Endothelial cell of umbilical vein (primary cell): Measurements from ENCODE around the gene MDP1. TPM values are rescaled to one million over a fixed set of nuclear protein-coding genes. Genes with fewer than 3 reads are reported as not detected.

Experiments
- BruUV-seq: library from RNA; stranded (reverse); fragments of 400-500 nt; replicated peaks from 2 replicates; lab custom pipeline; 2021; lab: Mats Ljungman, UMichigan
- CTCF ChIA-PET: fragments of 300-600, 350-600 bp; sonication (Branson Sonifier 250); formaldehyde crosslinking; loops from one replicate; lab custom pipeline; 2021; ENCODE audit warnings: antibody characterized with exemption, inconsistent platforms; lab: Charles Lee
- POLR2A ChIA-PET: fragments of 300-600, 350-600 bp; sonication (Branson Sonifier 250); formaldehyde crosslinking; loops from one replicate; lab custom pipeline; 2021; ENCODE audit warnings: antibody characterized with exemption, inconsistent platforms; lab: Charles Lee
- DNase-seq: peaks from one replicate; pipeline ENCODE4 v3.0.0-alpha.2; 2011; ENCODE audit warnings: low read depth, low spot score
- FAIRE-seq: peaks from 2 replicates; lab custom pipeline; 2011; peaks lifted over from hg19 to GRCh38; lab: Jason Lieb, UNC
- H2AFZ ChIP-seq: 2 replicates; pipeline ENCODE4 v1.6.0; 2012; ENCODE audit warnings: low read depth, low read length, control low read depth, inconsistent platforms
- H3K27ac ChIP-seq: 2 replicates; pipeline ENCODE4 v1.5.1; 2011; ENCODE audit warnings: low read depth, mild to moderate bottlenecking, control low read depth, low read length, moderate library complexity; ENCODE audit not compliant: insufficient read depth
- H3K27me3 ChIP-seq, 2 experiments: 2 replicates each; pipeline versions ENCODE4 v1.6.0 to v1.6.1; 2011; ENCODE audit warnings: low read length in 2 of 2, mixed read lengths in 1 of 2; ENCODE audit not compliant: control insufficient read depth in 2 of 2, insufficient read depth in 2 of 2
- H3K36me3 ChIP-seq, 2 experiments: 2 replicates in 1 of 2; 3 replicates in 1 of 2; pipeline ENCODE4 v1.5.1; 2011; ENCODE audit warnings: low read length in 2 of 2, mild to moderate bottlenecking in 1 of 2, moderate library complexity in 1 of 2; ENCODE audit not compliant: control insufficient read depth in 2 of 2, insufficient read depth in 2 of 2; ENCODE audit errors: extremely low read depth in 1 of 2
- H3K4me1 ChIP-seq: 3 replicates; pipeline ENCODE4 v1.5.1; 2011; ENCODE audit warnings: mild to moderate bottlenecking, low read length; ENCODE audit not compliant: control insufficient read depth, insufficient read depth; ENCODE audit errors: extremely low read depth
- H3K4me2 ChIP-seq: 2 replicates; pipeline ENCODE4 v1.6.1; 2011; ENCODE audit warnings: low read length, control low read depth, mixed read lengths; ENCODE audit not compliant: insufficient read depth
- H3K4me3 ChIP-seq, 3 experiments: fragments of 200-600 bp in 1 of 3; sonication (generic), shearing (Covaris generic) in 1 of 3; replicated peaks in 1 of 3; 2 replicates each; pipeline ENCODE4 v1.5.1; 2011 to 2016; ENCODE audit warnings: control low read depth in 3 of 3, low read length in 3 of 3, mild to moderate bottlenecking in 2 of 3, inconsistent platforms in 1 of 3, low read depth in 1 of 3, moderate library complexity in 1 of 3; ENCODE audit not compliant: insufficient read depth in 1 of 3
- H3K79me2 ChIP-seq: 2 replicates; pipeline ENCODE4 v1.6.0; 2012; ENCODE audit warnings: low read length, inconsistent platforms; ENCODE audit not compliant: control insufficient read depth, insufficient read depth
- H3K9ac ChIP-seq: replicated peaks from 2 replicates; pipeline ENCODE3; 2011; ENCODE audit warnings: low read length, control low read depth; ENCODE audit not compliant: insufficient read depth; ENCODE audit errors: extremely low read depth
- H3K9me1 ChIP-seq: replicated peaks from 3 replicates; pipeline ENCODE4 v1.6.0; 2011; ENCODE audit warnings: mild to moderate bottlenecking, low read length; ENCODE audit not compliant: control insufficient read depth, insufficient read depth; ENCODE audit errors: extremely low read depth
- H3K9me3 ChIP-seq: replicated peaks from 2 replicates; pipeline ENCODE4 v1.5.1; 2012; ENCODE audit warnings: low read length, inconsistent platforms; ENCODE audit not compliant: control insufficient read depth, insufficient read depth
- H4K20me1 ChIP-seq: replicated peaks from 2 replicates; pipeline ENCODE3; 2011; ENCODE audit warnings: mild to moderate bottlenecking, low read length; ENCODE audit not compliant: control insufficient read depth, insufficient read depth; ENCODE audit errors: extremely low read depth
- EZH2 ChIP-seq: IDR thresholded peaks from 2 replicates; pipeline ENCODE4 v1.6.1; 2012; ENCODE audit warnings: borderline replicate concordance, low read depth, mild to moderate bottlenecking, moderate library complexity, low read length, inconsistent platforms; ENCODE audit not compliant: severe bottlenecking
- FOS ChIP-seq: IDR thresholded peaks from 2 replicates; pipeline ENCODE4 v1.6.1; 2011; ENCODE audit warnings: mild to moderate bottlenecking, low read length, moderate library complexity, borderline replicate concordance; ENCODE audit not compliant: insufficient read depth
- GATA2 ChIP-seq: IDR thresholded peaks from 2 replicates; pipeline ENCODE4 v1.7.0; 2011; ENCODE audit warnings: low read depth, mild to moderate bottlenecking, moderate library complexity, mixed read lengths, low read length; ENCODE audit not compliant: insufficient read length, insufficient read depth
- JUN ChIP-seq: IDR thresholded peaks from 2 replicates; pipeline ENCODE4 v1.6.1; 2011; ENCODE audit warnings: borderline replicate concordance, low read depth; ENCODE audit not compliant: insufficient read length, insufficient read depth
- MYC ChIP-seq: IDR thresholded peaks from one replicate; pipeline ENCODE4 v1.6.1; 2011; ENCODE audit warnings: mild to moderate bottlenecking, low read depth, low read length
- POLR2A ChIP-seq: IDR thresholded peaks from 2 replicates; pipeline ENCODE4 v1.6.1; 2012; ENCODE audit warnings: low read depth, mild to moderate bottlenecking, control low read depth, low read length
- POLR2AphosphoS5 ChIP-seq: IDR thresholded peaks from 2 replicates; pipeline ENCODE4 v1.6.1; 2012; ENCODE audit warnings: low read depth, mild to moderate bottlenecking, control low read depth, low read length, moderate library complexity; ENCODE audit not compliant: insufficient read depth
- dilution Hi-C: fragments of 300-500 bp; cut with MboI; formaldehyde crosslinking; loops from one replicate; pipeline ENCODE4 v1.15.0; 2019; ENCODE audit warnings: low sequenced_read_pairs; ENCODE audit not compliant: extremely low pct_ligation_motif_present
- intact Hi-C: fragments of 100-400 bp; cut with micrococcal nuclease; formaldehyde crosslinking; loops from one replicate; pipeline ENCODE4 v1.10.0; 2022
- polyA plus RNA-seq, 4 experiments: library from polyadenylated mRNA; depleted of rRNA in 3 of 4; stranded (reverse) in 3 of 4; unstranded in 1 of 4; fragments of >200 nt; gene quantifications; 2 replicates each; pipeline versions ENCODE4 v1.2.1 to v1.2.3, GENCODE V29; 2011 to 2012; ENCODE audit warnings: missing spikeins in 1 of 4
- total RNA-seq: library from RNA; stranded (reverse); gene quantifications from 2 replicates; pipeline ENCODE4 v1.2.3, GENCODE V29; 2021
- TF ChIP-seq, protein P1 (sequence below): IDR thresholded peaks from 2 replicates; pipeline ENCODE4 v1.6.1; 2011; ENCODE audit not compliant: insufficient read depth, insufficient read length
- TF ChIP-seq, protein P2 (sequence below), 2 donors: IDR thresholded peaks; 1 replicate in 1 of 2; 2 replicates in 1 of 2; pipeline ENCODE4 v1.5.1; 2011; ENCODE audit warnings: low read length in 2 of 2, mild to moderate bottlenecking in 2 of 2, moderate library complexity in 2 of 2, control low read depth in 1 of 2, inconsistent platforms in 1 of 2, low read depth in 1 of 2; ENCODE audit not compliant: insufficient read depth in 1 of 2; ENCODE audit errors: extremely low read depth in 1 of 2

The MDP1 gene
- total and polyA plus RNA-seq, 2 donors (not counting 3 experiments of a cell fraction or from before 2014, with no cell fraction given) = 8.1 to 22.7 TPM

DNA sequence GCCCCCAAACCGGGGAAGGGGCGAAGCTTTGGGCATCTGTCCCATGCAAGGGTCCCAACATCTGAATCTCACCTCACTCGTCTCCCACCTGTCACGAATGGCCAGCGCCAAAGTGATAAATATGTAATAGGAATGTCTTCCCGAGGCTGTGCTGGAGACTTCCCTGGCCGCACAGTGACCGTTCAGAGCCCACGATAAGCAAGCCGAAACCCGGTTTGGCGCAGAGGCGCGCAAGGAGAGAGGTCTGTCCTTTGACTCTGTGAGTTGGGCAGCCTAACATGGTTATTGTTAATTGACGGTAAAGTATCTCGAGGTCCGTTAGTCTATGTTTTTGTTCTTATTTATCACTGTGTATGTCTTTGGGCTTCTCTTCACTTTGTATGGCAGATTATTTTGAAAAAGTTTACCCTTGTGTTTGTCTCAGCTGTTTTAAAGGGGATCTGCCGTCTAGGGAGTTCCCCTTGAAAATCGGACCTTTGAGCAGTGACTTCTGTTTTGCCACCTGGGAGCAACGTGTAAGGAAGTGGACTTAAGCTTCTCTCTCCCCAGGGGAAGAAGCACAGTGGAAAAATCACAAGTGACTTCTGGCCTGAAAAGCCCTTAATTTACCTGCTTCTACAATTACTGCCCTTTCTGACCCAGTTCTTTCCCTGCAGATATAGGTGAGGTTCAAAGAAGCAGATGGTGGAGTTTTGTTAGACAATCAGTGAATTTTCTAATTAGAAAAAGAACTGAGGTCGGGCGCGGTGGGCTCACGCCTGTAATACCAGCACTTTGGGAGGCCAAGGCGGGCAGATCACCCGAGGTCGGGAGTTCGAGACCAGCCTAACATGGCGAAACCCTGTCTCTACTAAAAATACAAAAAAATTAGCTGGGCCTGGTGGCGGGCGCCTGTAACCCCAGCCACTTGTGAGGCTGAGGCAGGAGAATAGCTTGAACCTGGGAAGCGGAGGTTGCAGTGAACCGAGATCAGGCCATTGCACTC lies 19.5 kb downstream of the MDP1 start:
- intact Hi-C loops = loop anchor here (1.0 kb wide), 1 partner anchor 46 kb away; the partner anchor contains the start of gene TINF2

More for the DNA sequence above, 19.5 kb downstream of the MDP1 start:
- Histone ChIP-seq H3K4me1 (peaks cover 16% of the 10 kb centered on the region), H3K4me3 (peak overlapping the region; percentile 36 to 82 (median 69)), H3K27ac (peak overlapping the region; percentile 93), H3K9me3 (no peaks in the 10 kb centered on the region), H3K79me2 (peaks cover 35% of the 10 kb centered on the region), H3K9me1 (no peaks in the 10 kb centered on the region), H2AFZ (peak overlapping the region; percentile 30), H3K9ac (peak overlapping the region; percentile 94), H3K4me2 (peak overlapping the region; percentile 90), H3K36me3 (peaks cover 5 to 12% of the 10 kb centered on the region in 2 experiments), H4K20me1 (no peaks in the 10 kb centered on the region), H3K27me3 (no peaks in the 10 kb centered on the region)
- peak; percentile 39 for DNase-seq
- TSS peak; percentile 69 for BruUV-seq
- dilution Hi-C loops = no loop called here
- ChIA-PET CTCF (interaction anchor here (1.0 to 3.9 kb wide), 11 partner anchors 13 to 236 kb away, joined by 3 to 19 read pairs (median 6); partner anchors contain the start of genes CHMP4A, CIDEB, IRF9 and LTB4R), POLR2A (interaction anchor here (0.7 to 1.8 kb wide), 7 partner anchors 9 to 552 kb away, joined by 3 to 14 read pairs (median 5); partner anchors contain the start of genes CHMP4A, PSME2, RNF31 and TINF2)
- FAIRE-seq = peak; percentile 73
- TF ChIP-seq FOS (no peak), POLR2A (no peak), EZH2 (no peak), POLR2AphosphoS5 (no peak), JUN (no peak), MYC (no peak), GATA2 (no peak)
- TF ChIP-seq, protein P1, sequence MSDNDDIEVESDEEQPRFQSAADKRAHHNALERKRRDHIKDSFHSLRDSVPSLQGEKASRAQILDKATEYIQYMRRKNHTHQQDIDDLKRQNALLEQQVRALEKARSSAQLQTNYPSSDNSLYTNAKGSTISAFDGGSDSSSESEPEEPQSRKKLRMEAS = no peak
- TF ChIP-seq, protein P2, sequence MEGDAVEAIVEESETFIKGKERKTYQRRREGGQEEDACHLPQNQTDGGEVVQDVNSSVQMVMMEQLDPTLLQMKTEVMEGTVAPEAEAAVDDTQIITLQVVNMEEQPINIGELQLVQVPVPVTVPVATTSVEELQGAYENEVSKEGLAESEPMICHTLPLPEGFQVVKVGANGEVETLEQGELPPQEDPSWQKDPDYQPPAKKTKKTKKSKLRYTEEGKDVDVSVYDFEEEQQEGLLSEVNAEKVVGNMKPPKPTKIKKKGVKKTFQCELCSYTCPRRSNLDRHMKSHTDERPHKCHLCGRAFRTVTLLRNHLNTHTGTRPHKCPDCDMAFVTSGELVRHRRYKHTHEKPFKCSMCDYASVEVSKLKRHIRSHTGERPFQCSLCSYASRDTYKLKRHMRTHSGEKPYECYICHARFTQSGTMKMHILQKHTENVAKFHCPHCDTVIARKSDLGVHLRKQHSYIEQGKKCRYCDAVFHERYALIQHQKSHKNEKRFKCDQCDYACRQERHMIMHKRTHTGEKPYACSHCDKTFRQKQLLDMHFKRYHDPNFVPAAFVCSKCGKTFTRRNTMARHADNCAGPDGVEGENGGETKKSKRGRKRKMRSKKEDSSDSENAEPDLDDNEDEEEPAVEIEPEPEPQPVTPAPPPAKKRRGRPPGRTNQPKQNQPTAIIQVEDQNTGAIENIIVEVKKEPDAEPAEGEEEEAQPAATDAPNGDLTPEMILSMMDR (IDR thresholded peaks at IDR 0.05; ENCODE audit: extremely low read depth in 1 of 2, insufficient read depth in 1 of 2, low read depth in 1 of 2, low read length in 2 of 2) = no peak
